Measurements from ENCODE around the gene CNOT3.

- TF ChIP-seq ZNF274 (IDR thresholded peaks at IDR 0.05; ENCODE audit: low read depth, low read length) = no peak
- TF ChIP-seq SUZ12 (IDR thresholded peaks at IDR 0.05; ENCODE audit: extremely low read depth, insufficient read depth, insufficient read length) = no peak
- TF ChIP-seq YY1 (IDR thresholded peaks at IDR 0.05; ENCODE audit: insufficient read depth, insufficient read length) = no peak
Measured at GRCh38 chr19:54123682-54124081, 13.9 kb upstream of the CNOT3 start.

Data from NT2/D1 (cell line).